Activated CD8-positive, alpha-beta memory T cell treated with anti-CD3 and anti-CD28 coated beads for 4 hours (primary cell): ENCODE measurements around the gene OR9G4.

ENCODE experiments used
- DNase-seq, 2 donors: peaks; one replicate each; pipeline ENCODE4 v3.0.0-alpha.2; 2020; ENCODE audit warnings: low read depth in 2 of 2

OR9G4 gene

DNA sequence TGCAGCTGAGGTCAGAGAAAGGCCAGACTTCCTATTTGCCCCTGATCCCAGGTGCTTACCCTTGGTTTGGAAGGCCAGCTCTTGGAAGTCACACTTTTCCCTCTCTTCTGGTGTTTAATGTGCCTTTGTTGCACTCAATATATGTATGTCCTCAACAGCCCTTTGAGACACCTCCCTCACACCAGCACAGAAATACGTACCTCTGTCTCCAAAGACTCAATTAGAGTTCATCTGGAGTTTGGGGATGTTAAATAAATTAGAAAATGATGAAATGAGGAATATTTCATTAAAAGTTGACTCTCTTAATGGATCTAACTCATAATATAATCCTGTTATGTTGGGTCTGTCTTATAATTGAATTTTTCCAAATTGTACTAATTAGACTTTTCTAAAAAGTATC is at the start of gene OR9G4:
TSS of gene OR9G4 (minus strand) at position 101 of the 400 bp plus-strand sequence. CDS start 4,931 bp downstream, outside the sequence.
- DNase-seq = no peak

DNA sequence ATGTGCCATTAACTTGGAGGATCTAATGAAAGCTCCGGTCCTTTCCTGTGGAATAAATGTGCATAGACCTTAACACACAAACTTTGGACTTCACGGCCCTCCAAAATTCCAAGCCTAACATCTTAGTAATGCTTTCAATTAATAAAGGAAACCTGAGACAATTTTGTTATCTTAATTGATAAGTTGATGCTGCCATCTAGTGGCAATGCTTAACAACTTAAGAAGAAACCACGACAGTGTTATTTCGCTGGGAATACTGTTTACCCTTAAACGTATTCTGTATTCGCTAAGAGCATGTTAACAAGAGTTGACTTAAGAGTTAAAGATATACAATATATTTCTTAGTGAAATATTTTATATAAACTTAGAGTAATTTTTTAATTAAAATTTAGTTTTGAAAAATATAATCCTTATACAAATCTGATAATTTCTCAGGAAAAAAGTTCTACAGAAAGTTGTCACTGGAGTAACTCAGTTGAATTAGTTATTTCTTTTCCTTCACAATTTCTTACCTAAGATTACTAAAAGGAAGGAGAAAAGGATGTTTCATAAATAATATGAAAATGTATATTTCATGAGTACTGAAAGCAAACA is 35.0 kb upstream of the OR9G4 start:
- no peak for DNase-seq

DNA sequence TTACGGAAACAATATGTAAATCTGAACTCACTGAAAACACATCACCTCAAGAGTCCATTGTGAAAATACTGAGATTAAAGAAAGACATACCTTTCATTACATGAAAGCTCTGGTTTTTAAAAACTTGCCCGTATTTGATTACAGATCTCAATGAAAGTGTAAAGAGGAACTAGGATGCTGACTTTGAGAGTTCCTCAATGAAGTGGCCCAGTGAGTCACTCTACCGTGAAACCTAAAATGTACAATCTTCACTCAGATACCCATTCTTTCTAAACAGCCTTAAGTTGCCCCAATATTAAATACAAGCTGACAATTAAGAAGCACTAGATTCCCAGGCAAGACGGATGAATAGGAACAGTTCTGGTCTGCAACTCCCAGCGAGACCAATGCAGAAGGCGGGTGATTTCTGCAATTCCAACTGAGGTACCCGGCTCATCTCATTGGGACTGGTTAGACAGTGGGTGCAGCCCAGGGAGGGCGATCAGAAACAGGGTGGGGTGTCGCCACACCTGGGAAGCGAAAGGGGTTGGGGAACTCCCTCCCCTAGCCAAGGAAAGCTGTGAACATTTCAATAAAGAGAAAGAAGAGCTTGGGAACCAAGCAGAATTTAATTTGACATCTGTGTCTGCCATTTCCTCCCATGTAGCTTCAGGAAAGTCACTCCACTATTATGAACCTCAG is 33.8 kb upstream of the OR9G4 start:
- DNase-seq = no peak

DNA sequence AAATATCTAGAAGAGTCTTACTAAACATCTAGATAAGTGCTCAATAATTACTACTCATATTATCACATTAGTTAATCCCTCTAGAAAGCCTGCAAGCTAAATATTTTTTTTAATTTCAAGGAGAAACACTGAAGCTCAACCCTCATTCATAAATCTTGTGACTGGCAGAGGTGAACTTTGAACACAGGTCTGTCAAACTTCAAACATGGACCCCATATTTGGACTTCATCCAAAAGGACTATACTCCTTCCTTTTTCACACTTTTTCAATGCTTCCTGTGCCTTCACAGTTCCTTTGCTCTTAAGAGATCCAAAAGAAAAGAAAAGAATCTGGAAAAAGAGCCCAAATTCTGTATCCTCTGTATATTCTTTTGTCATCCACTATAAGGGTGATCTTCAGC is 28.3 kb upstream of the OR9G4 start:
- no peak for DNase-seq

DNA sequence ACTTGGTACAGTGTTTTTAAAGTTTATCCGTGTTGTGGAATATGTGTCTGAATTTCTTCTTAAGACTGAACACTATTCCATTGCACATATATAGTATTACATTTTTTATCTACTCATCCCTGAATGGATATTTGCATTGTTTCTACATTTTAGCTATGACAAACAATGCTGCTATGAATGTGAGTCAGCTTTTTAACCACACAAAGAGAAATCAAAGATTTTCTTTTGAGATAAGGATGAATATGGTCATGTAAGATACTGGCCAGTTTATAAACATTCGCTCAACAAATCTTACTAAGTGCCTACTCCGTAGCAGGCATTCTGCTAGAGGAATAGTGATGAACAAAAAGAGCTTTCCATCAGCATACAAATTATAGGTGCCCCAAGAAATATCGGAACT is 16.5 kb upstream of the OR9G4 start:
- DNase-seq = no peak

DNA sequence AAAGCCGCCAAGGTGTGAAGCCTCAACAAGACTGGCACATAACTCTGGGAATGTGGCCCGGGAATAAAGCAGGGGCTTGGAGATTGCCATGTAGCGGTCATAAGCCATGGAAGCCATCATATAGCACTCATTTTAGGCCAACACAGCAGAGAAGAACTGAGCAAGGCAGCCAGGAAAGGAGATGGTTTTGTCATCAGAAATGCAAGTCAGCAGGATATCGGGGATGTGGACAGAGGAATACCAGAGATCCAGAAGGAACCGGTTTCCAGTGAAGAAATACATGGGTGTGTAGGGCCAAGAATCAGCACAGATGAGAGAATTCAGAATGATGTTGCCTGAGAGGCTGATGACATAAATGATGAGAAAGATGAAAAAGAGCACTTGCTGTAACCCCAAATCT is 3.0 kb upstream of the OR9G4 start:
- DNase-seq = no peak

DNA sequence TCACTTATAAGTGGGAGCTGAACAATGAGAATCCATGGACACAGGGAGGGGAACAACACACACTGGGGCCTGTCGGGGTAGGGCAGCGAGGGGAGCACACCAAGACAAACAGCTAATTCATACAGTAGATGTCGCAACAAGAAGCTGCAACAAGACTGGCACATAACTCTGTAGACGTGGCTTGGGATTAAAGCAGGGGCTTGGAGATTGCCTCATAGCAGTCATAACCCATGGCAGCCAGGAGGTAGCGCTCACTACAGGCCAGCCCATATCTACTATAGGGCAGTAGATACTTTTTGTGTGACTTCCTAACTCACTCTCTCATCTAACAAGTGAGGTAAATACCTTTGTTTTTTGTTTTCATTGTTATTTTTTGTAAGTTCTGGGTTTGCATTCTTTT is 1.7 kb upstream of the OR9G4 start:
- no peak for DNase-seq

DNA sequence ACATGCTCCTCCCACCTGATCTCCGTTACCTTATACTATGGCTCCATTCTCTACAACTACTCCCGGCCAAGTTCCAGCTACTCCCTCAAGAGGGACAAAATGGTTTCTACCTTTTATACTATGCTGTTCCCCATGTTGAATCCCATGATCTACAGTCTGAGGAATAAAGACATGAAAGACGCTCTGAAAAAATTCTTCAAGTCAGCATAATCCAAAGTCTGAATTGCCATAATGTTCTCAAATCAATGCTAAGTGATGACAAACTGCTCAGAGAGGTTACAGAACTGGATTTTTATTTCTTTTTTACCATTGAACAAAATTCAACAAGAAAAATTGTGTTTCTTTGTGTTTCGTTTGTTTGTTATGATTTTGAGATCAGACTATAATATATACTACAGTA is 7.6 kb downstream of the OR9G4 start:
- no peak for DNase-seq

DNA sequence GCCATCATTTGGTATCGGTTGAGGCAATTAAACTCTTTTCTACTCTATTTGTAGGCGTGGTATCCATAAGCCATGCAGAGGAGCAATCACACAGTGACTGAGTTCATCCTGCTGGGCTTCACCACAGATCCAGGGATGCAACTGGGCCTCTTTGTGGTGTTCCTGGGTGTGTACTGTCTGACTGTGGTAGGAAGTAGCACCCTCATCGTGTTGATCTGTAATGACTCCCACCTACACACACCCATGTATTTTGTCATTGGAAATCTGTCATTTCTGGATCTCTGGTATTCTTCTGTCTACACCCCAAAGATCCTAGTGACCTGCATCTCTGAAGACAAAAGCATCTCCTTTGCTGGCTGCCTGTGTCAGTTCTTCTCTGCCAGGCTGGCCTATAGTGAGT is 8.4 kb downstream of the OR9G4 start:
- DNase-seq = no peak

DNA sequence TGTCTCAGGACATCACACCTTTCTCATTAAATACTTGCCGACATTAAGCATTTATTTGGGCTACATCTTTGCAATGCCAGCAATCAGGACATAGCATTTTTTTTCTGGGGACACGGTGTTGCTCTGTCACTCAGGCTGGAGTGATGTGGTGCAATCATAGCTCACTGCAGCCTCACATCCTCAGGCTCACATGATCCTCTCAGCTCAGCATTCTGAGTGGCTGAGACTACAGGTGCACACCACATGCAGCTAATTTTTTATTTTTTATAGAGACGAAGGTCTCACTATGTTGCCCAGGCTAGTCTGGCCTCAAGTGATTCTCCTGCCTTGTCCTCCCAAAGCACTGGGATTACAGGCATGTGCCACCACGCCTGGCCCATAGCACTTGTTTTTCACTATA is 28.0 kb downstream of the OR9G4 start:
- no peak for DNase-seq

DNA sequence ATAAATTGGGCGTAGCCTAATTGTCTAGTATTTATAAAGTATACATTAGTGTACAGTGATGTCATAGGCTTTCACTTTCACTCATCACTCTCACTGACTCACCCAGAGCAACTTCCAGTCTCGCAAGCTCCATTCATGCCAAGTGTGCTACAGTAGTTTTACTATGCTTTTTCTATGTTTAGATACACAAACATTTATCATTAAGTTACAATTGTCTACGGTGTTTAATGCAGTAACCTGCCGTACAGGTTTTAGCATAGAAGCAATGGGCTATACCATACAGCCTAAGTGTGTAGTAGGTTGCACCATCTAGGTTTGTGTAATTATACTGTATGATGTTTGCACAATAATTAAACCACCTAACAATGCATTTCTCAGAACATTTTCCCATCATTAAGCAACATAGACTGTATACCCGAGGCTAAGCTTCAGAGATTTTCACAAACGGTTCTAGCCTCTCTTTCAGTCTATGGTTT is 32.1 kb downstream of the OR9G4 start:
- no peak for DNase-seq

DNA sequence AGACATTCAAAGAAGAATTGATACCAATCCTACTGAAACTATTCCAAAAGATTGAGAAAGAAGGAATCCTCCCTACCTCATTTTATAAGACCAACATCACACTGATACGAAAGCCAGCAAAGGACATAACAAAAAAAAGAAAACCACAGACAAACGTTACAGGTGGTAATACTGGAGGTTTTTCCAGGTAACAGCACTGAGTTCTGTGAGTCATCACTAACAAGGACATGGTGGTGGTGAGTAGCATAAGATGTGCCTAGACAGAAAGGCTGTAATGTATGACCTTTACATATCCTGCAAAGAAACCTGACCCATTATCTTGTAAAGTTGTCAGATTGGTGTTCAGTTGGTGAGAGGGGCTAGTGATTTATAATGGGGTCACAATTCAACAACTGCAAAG is 34.3 kb downstream of the OR9G4 start:
- no peak for DNase-seq

DNA sequence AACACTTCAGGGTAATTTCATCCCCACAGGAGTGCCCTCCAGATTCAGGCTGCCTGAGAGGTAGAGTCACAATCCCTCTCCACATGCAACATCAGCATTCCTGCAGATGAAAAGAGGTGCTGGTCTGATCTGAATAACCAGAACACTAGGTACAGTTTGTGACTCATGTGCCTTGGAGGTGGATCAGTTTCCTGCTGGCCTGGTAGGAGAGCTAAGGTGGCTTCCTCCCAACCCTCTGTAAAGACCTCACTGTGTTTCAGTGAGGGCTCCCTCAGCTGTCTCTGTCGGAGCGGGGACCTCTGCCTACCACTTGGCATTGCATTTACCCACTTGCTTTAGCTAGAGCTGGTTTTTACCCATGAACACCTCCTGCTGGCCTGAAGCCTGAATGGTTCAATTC is 42.0 kb downstream of the OR9G4 start:
- DNase-seq = no peak

DNA sequence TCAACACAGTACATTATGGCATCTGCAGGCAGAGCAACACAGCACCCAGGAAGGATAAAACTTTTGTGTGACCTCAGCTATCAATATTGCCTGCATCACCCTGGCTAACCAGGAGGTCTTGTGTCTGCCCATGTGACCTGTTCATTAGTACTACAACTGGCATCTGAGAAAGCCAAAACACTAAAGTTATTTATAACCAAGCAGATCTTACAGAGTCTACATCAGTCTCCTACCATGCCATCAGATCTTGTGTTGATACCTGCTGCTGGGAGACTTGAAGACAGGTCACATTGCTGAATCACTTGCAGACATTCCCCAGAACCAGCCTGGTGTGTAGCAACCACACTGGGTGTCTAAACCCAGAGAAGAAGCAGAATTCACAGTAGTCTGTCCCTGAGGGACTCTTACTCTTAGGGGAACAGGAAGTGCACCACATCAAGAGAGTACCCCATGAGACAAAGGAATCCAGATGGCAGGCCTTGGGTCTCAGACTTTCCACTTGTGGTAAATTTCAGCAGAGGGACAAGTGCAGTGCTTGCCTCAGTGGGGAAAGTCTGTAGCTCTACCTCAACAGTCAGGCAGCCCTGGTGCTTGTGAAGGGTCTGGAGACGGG is 42.6 kb downstream of the OR9G4 start:
- no peak for DNase-seq

DNA sequence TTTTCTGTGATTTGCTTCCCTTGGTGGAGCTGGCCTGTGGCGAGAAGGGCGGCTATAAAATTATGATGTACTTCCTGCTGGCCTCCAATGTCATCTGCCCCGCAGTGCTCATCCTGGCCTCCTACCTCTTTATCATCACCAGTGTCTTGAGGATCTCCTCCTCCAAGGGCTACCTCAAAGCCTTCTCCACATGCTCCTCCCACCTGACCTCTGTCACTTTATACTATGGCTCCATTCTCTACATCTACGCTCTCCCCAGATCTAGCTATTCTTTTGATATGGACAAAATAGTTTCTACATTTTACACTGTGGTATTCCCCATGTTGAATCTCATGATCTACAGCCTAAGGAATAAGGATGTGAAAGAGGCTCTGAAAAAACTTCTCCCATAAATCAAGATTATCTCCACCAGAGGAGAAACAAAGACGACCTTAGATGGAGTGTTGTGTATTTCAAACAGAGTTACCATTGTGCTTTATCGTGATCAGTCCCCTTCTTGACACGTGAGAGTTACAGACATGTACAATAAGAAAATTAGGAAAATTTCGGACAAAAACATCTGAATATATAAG is 47.5 kb downstream of the OR9G4 start:
- no peak for DNase-seq

DNA sequence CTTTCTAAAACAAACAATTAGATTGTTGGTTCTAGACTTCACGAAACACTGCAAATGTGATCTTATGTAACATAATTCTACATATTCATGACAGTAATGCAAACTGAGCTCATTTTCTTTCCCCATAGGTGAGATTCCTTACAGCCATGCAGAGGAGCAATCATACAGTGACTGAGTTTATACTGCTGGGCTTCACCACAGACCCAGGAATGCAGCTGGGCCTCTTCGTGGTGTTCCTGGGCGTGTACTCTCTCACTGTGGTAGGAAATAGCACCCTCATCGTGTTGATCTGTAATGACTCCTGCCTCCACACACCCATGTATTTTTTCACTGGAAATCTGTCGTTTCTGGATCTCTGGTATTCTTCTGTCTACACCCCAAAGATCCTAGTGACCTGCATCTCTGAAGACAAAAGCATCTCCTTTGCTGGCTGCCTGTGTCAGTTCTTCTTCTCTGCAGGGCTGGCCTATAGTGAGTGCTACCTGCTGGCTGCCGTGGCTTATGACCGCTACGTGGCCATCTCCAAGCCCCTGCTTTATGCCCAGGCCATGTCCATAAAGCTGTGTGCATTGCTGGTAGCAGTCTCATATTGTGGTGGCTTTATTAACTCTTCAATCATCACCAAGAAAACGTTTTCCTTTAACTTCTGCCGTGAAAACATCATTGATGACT is 48.1 kb downstream of the OR9G4 start:
- DNase-seq = no peak

DNA sequence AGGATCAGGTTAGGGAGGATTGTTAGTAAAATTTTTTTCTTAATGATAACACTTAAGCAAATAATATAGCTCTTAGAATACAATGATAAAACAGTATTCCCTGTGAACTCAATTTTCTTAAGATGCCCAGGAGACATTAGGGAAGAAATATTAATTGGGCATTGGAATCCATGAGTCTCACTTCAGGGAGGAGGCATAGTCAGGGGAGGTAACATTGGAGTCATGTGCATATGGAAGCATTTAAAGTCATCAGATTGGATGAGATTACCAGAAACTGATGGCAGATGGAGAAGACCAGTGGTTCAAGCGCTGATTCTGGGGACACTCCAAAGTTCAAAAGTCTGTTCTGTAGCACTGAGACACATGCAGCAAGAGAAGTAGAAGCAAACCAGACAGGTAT is 49.7 kb downstream of the OR9G4 start, which contains the start of gene OR9G1:
TSS of gene OR9G1 (plus strand) at position 301 of the 400 bp plus-strand sequence. CDS start 1,293 bp downstream, outside the sequence.
- DNase-seq = no peak

DNA sequence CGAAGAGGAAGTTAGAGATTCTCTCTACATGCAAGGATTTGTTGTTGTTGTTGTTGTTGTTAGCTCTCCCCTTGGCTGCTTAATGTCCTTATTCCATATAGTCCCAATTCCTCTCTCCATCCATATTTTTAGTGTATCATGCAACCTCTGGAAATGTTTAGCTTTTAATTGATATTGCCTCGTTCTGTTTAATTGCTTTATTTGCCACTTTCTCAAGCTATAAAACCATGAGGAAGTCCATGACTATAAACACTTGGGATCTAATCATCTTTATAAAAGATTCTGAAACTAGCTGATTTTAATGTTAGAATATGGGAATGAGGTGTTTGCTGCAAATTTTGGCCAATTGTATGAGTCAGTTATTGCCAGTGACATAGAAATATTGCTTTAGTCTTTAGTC is 55.1 kb downstream of the OR9G4 start:
- no peak for DNase-seq
